ENCODE measurements around the gene ISYNA1.

DNA sequence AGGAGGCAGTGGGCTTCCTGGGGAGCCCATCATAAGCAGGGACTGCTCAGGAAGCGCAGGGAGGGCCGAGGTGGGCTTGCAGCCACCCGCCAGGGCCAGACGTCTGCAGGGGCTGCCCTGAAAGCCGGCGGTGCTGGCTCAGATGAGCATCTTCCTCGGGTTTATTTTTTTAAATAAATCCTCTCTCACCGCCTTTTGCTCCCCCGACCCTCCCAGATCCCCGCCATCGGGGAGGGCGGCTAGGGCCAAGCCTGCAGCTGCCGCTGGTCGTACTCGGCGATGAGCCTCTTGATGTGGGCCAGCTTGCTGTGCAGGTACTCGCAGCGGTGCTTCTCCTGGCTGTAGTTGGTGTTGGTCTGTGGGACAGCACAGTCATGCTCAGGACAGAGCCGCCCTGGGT, 6.6 kb upstream of the ISYNA1 start:
- no peak for TF ChIP-seq KLF15 (CRISPR knock-in tag; IDR thresholded peaks at IDR 0.05; ENCODE audit: borderline replicate concordance)
- TF ChIP-seq ESRRA (CRISPR knock-in tag; IDR thresholded peaks at IDR 0.05; ENCODE audit: low read depth): no peak
- TF ChIP-seq ZNF607 (CRISPR knock-in tag; IDR thresholded peaks at IDR 0.05; ENCODE audit: borderline replicate concordance): no peak
- TF ChIP-seq TBL1XR1 (IDR thresholded peaks at IDR 0.05; ENCODE audit: borderline replicate concordance, low read length, partially characterized antibody): no peak
- TF ChIP-seq, protein P1, sequence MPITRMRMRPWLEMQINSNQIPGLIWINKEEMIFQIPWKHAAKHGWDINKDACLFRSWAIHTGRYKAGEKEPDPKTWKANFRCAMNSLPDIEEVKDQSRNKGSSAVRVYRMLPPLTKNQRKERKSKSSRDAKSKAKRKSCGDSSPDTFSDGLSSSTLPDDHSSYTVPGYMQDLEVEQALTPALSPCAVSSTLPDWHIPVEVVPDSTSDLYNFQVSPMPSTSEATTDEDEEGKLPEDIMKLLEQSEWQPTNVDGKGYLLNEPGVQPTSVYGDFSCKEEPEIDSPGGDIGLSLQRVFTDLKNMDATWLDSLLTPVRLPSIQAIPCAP (CRISPR knock-in tag; IDR thresholded peaks at IDR 0.05; ENCODE audit: low read depth): no peak
- no peak for TF ChIP-seq MTA3 (CRISPR knock-in tag; IDR thresholded peaks at IDR 0.05)
- TF ChIP-seq, protein P2, sequence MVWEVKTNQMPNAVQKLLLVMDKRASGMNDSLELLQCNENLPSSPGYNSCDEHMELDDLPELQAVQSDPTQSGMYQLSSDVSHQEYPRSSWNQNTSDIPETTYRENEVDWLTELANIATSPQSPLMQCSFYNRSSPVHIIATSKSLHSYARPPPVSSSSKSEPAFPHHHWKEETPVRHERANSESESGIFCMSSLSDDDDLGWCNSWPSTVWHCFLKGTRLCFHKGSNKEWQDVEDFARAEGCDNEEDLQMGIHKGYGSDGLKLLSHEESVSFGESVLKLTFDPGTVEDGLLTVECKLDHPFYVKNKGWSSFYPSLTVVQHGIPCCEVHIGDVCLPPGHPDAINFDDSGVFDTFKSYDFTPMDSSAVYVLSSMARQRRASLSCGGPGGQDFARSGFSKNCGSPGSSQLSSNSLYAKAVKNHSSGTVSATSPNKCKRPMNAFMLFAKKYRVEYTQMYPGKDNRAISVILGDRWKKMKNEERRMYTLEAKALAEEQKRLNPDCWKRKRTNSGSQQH (CRISPR knock-in tag; IDR thresholded peaks at IDR 0.05; ENCODE audit: low read depth): no peak
